WI38 (cell line): ENCODE data around the gene EHD1.

Source experiments
- H3K4me3 ChIP-seq: 2 replicates; pipeline ENCODE4 v1.5.1; 2011; ENCODE audit warnings: low read depth, mild to moderate bottlenecking, control low read depth, low read length
- TF ChIP-seq, protein P1 (sequence below): IDR thresholded peaks from 2 replicates; pipeline ENCODE4 v1.5.1; 2012; ENCODE audit warnings: low read depth, mild to moderate bottlenecking, control low read depth, low read length

The EHD1 gene

DNA sequence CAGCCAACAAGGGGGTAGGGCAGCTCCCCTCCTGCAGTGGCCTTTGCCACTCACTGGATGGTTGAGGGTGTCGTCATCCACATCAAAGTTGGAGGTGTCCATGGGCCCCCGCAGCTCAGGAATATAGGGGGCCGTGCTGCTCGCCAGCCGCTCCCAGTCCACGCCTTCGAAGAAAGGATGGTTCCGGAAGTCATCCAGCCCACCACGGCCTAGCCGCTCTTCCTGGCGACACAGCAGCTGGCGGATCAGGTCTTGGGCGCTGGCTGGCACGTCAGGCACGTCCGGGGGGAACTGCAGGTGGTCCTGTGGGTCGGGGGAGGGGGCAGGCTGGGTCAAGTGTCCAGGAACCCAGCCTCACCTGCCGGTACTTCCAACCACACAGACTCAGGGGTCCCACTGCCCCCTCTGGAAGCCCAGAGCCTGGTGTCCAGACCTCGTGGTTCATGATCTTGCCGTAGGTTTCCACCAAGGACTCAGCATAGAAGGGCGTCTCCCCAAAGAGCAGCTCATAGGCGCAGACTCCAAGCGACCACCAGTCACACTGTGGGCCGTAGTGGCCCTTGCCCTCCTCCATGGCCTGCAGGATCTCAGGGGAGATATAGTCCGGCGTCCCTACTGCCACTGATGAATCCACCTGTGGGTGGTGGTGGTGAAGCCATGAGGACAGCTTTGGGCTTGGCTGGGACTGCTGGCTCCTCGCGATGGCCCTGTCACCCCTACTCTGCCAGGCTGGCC, 39.7 kb downstream of the EHD1 start:
- H3K4me3 ChIP-seq: no peak overlapping the region
- TF ChIP-seq, protein P1, sequence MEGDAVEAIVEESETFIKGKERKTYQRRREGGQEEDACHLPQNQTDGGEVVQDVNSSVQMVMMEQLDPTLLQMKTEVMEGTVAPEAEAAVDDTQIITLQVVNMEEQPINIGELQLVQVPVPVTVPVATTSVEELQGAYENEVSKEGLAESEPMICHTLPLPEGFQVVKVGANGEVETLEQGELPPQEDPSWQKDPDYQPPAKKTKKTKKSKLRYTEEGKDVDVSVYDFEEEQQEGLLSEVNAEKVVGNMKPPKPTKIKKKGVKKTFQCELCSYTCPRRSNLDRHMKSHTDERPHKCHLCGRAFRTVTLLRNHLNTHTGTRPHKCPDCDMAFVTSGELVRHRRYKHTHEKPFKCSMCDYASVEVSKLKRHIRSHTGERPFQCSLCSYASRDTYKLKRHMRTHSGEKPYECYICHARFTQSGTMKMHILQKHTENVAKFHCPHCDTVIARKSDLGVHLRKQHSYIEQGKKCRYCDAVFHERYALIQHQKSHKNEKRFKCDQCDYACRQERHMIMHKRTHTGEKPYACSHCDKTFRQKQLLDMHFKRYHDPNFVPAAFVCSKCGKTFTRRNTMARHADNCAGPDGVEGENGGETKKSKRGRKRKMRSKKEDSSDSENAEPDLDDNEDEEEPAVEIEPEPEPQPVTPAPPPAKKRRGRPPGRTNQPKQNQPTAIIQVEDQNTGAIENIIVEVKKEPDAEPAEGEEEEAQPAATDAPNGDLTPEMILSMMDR: no peak

DNA sequence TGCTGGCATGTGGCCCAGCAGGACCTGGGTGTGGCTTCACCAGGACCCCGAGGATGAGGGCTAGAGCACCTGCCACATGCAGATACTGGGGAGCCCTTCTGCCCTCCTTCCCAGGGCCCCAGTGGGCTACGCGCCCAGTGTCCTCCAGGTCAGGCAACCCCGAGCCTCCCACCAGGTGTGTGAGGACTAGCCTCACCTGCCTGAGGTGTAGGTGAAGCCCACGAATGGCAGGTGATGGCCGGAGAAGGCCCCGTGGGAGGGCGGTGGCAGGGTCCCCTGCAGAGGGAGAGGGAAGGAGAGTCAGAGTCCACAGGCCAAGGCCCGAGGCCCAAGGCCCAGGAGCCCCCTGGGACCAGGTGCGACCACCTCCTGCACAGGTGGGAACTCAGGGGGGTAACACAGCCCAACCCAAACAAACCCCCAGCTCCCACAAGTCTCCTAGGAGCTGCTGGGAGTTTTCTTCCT, 40.5 kb downstream of the EHD1 start:
- H3K4me3 ChIP-seq: no peak overlapping the region
- TF ChIP-seq, protein P1: no peak

GRCh38 chr11:64836448-64837072, 41.9 kb downstream of the EHD1 start:
- TF ChIP-seq, protein P1: no peak
- H3K4me3 ChIP-seq: no peak overlapping the region

DNA sequence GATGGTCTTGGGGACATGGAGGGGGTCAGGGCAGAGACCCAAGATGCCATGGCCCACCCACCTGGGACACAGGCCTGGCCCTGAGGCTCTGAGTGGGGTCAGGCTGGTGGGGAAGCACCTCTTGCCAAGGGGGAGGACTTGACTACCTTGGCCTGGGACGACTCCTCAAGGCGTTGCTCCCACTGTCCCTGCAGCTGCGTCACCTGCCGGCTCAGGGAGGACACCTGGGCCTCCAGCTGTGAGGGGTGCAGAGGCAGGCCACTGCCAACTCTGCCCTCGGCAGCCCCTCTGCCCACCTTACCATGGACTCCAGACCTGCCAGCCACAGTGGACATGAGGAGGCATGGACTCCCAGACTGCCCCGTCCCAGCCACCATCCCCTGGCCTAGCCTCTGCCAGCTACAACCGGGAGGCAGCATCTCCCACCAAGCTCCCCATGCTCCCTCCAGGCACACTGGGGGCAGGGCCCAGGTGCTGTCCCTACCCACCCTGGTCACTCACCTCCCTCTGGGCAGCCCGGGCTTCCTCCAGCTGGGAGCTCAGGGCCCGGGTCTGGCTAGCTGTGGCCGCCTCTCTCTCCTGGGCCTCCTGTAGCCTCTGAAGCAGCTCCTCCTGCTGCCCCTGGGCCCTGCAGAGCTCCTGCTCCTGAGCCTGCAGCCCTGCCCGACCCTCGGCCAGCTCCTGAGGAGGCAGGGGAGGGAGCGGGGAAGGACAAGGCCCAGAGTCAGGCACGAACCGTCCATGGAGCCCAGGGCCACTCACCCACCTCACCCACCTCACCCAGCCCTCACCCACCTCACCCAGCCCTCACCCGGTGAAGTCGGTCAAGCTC, 42.6 kb downstream of the EHD1 start:
- no peak overlapping the region for H3K4me3 ChIP-seq
- TF ChIP-seq, protein P1: no peak

GRCh38 chr11:64834723-64835615, 43.5 kb downstream of the EHD1 start:
- TF ChIP-seq, protein P1: no peak
- H3K4me3 ChIP-seq: no peak overlapping the region

DNA sequence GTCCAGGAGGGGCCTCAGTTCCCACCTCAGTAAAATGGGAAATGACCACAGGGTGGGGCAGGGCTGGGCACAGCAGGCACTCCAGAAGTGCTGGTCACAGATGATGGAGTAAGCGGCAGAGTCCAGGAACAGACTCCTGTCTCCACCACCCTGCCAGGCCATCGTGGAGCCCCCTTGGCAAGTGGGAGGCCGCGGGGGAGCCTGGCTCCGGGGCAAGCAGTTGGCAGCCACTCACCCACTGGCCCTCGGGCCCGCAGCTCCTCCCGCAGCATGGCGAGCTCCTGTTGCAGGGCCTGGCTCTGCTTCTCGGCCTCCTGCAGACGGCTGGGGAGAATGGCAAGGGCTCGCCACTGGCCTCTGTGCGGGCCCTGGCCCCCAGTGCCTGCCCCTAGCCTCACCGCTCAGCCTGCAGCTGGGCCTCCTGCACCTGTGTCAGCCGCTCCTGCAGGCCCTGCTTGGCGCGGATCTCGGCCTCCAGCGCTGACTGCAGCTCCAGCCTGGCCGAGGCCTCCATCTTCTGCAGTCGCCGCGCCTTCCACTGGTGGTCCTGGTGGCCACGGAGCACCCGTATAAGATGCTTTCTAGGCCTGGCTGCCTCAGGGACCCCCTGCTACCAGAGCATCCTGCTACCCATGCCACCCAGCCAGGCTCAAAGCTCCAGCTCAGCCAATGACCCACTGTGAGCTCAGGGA, 44.2 kb downstream of the EHD1 start:
- no peak overlapping the region for H3K4me3 ChIP-seq
- TF ChIP-seq, protein P1: no peak
